ENCODE measurements around the gene RAB4B. TPM values are rescaled to one million over a fixed set of nuclear protein-coding genes. Genes with fewer than 3 reads are reported as not detected.

Gene RAB4B
- total RNA-seq, 1 donor from 2014 or later = 43.2 TPM

DNA sequence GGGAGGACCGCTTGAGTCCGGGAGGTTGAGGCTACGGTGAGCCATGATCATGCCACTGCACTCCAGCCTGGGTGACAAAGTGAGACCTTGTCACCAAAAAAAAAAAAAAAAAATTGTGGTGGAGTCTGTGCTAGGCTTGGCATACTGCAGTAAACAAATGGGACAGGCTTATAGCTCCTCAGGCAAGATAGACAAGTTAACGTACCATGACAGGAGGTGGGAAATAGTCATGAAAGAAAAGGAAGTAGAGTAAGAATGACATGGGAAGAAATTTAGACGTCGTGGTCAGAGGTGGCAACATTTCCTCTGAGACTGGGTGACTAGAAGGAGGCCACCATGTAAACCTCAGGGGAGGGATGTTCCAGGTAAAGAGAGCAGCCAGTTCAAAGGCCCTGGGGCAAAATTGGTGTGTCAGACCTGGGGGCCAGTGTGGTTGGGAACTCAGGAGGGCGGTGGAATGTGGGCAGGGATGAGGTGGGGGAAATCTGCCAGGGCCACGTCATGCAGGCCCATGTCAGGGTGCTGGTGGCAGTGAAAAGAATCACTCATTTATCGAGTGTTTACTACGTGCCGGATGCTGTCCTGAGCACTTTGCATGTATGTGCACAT is 21.4 kb upstream of the RAB4B start:
- H3K4me3 Mint-ChIP-seq (ENCODE audit: unreplicated experiment) = no peak overlapping the region
- H3K36me3 Mint-ChIP-seq (ENCODE audit: unreplicated experiment) = peaks cover 4% of the 10 kb centered on the region
- no peak overlapping the region for H3K27ac Mint-ChIP-seq (ENCODE audit: unreplicated experiment)
- DNase-seq = no peak
- peaks cover 9% of the 10 kb centered on the region for H3K4me1 Mint-ChIP-seq (ENCODE audit: low read depth, unreplicated experiment)
- TF ChIP-seq, protein P1, sequence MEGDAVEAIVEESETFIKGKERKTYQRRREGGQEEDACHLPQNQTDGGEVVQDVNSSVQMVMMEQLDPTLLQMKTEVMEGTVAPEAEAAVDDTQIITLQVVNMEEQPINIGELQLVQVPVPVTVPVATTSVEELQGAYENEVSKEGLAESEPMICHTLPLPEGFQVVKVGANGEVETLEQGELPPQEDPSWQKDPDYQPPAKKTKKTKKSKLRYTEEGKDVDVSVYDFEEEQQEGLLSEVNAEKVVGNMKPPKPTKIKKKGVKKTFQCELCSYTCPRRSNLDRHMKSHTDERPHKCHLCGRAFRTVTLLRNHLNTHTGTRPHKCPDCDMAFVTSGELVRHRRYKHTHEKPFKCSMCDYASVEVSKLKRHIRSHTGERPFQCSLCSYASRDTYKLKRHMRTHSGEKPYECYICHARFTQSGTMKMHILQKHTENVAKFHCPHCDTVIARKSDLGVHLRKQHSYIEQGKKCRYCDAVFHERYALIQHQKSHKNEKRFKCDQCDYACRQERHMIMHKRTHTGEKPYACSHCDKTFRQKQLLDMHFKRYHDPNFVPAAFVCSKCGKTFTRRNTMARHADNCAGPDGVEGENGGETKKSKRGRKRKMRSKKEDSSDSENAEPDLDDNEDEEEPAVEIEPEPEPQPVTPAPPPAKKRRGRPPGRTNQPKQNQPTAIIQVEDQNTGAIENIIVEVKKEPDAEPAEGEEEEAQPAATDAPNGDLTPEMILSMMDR (IDR thresholded peaks at IDR 0.05; ENCODE audit: partially characterized antibody, unreplicated experiment) = no peak
- H3K27me3 Mint-ChIP-seq (ENCODE audit: unreplicated experiment) = peaks cover 2% of the 10 kb centered on the region
- peaks cover 8% of the 10 kb centered on the region for H3K9me3 Mint-ChIP-seq (ENCODE audit: unreplicated experiment)

- H3K27ac Mint-ChIP-seq (ENCODE audit: unreplicated experiment) = no peak overlapping the region
- peaks cover 9% of the 10 kb centered on the region for H3K36me3 Mint-ChIP-seq (ENCODE audit: unreplicated experiment)
- peaks cover 2% of the 10 kb centered on the region for H3K27me3 Mint-ChIP-seq (ENCODE audit: unreplicated experiment)
- H3K4me3 Mint-ChIP-seq (ENCODE audit: unreplicated experiment) = no peak overlapping the region
- peaks cover 8% of the 10 kb centered on the region for H3K4me1 Mint-ChIP-seq (ENCODE audit: low read depth, unreplicated experiment)
- TF ChIP-seq, protein P1 (IDR thresholded peaks at IDR 0.05; ENCODE audit: partially characterized antibody, unreplicated experiment) = no peak
- peaks cover 8% of the 10 kb centered on the region for H3K9me3 Mint-ChIP-seq (ENCODE audit: unreplicated experiment)
- no peak for DNase-seq
These were observed 19.6 kb upstream of the RAB4B start for GRCh38 chr19:40758491-40758890.

- Mint-ChIP-seq H3K4me3 (ENCODE audit: unreplicated experiment) (no peak overlapping the region), H3K27me3 (ENCODE audit: unreplicated experiment) (peaks cover 5% of the 10 kb centered on the region), H3K9me3 (ENCODE audit: unreplicated experiment) (peaks cover 8% of the 10 kb centered on the region), H3K27ac (ENCODE audit: unreplicated experiment) (no peak overlapping the region), H3K36me3 (ENCODE audit: unreplicated experiment) (peaks cover 16% of the 10 kb centered on the region), H3K4me1 (ENCODE audit: low read depth, unreplicated experiment) (peaks cover 5% of the 10 kb centered on the region)
- DNase-seq = no peak
- TF ChIP-seq, protein P1 (IDR thresholded peaks at IDR 0.05; ENCODE audit: partially characterized antibody, unreplicated experiment) = no peak
These were observed 18.7 kb upstream of the RAB4B start for GRCh38 chr19:40759352-40759751.

GRCh38 chr19:40762754-40763470 is 15.1 kb upstream of the RAB4B start:
- Mint-ChIP-seq H3K9me3 (ENCODE audit: unreplicated experiment) (peaks cover 3% of the 10 kb centered on the region), H3K36me3 (ENCODE audit: unreplicated experiment) (peaks cover 17% of the 10 kb centered on the region), H3K27me3 (ENCODE audit: unreplicated experiment) (peaks cover 5% of the 10 kb centered on the region), H3K27ac (ENCODE audit: unreplicated experiment) (no peak overlapping the region), H3K4me3 (ENCODE audit: unreplicated experiment) (no peak overlapping the region), H3K4me1 (ENCODE audit: low read depth, unreplicated experiment) (peaks cover 2% of the 10 kb centered on the region)
- DNase-seq = no peak
- TF ChIP-seq, protein P1 (IDR thresholded peaks at IDR 0.05; ENCODE audit: partially characterized antibody, unreplicated experiment) = no peak

DNA sequence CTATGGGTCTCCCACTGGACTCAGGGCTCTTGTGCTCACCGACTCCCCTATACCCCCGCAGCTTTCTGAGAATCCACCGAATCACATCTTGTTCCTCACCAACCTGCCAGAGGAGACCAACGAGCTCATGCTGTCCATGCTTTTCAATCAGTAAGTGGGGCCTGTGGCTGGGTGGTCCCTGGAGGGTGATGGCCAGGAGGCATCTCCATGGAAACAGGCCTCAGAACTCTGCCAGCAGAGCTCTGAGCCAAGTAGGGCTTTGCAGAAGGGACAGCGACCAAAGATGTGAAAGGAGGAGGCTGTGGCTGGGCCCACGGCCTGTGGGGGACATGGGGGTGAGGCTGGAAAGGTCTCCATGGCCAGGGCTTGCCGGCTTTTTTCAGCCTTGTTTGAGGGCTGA is 14.5 kb upstream of the RAB4B start:
- TF ChIP-seq, protein P1 (IDR thresholded peaks at IDR 0.05; ENCODE audit: partially characterized antibody, unreplicated experiment) = no peak
- Mint-ChIP-seq H3K4me3 (ENCODE audit: unreplicated experiment) (no peak overlapping the region), H3K9me3 (ENCODE audit: unreplicated experiment) (peaks cover 3% of the 10 kb centered on the region), H3K27ac (ENCODE audit: unreplicated experiment) (no peak overlapping the region), H3K4me1 (ENCODE audit: low read depth, unreplicated experiment) (peaks cover 2% of the 10 kb centered on the region), H3K36me3 (ENCODE audit: unreplicated experiment) (peaks cover 17% of the 10 kb centered on the region), H3K27me3 (ENCODE audit: unreplicated experiment) (peaks cover 5% of the 10 kb centered on the region)
- DNase-seq = no peak
